Measurements from ENCODE around the gene AHDC1.

GRCh38 chr1:27649306-27649635 is 45.3 kb upstream of the AHDC1 start:
- TF ChIP-seq SNAI2 (CRISPR knock-in tag; IDR thresholded peaks at IDR 0.05) (no peak), ZNF565 (CRISPR knock-in tag; conservative IDR thresholded peaks at IDR 0.05; ENCODE audit: low read depth) (no peak), CSDC2 (CRISPR knock-in tag; IDR thresholded peaks at IDR 0.05) (no peak), ZFP30 (CRISPR knock-in tag; IDR thresholded peaks at IDR 0.05) (no peak), RARB (CRISPR knock-in tag; IDR thresholded peaks at IDR 0.05) (no peak), ZC3H10 (CRISPR knock-in tag; IDR thresholded peaks at IDR 0.05) (no peak), GLIS3 (CRISPR knock-in tag; IDR thresholded peaks at IDR 0.05) (no peak), ZNF8 (CRISPR knock-in tag; IDR thresholded peaks at IDR 0.05) (no peak), PPARA (CRISPR knock-in tag; IDR thresholded peaks at IDR 0.05; ENCODE audit: borderline replicate concordance) (no peak), ARNTL (CRISPR knock-in tag; IDR thresholded peaks at IDR 0.05; ENCODE audit: borderline replicate concordance, low read depth) (no peak), ISL1 (CRISPR knock-in tag; IDR thresholded peaks at IDR 0.05) (no peak), TCF4 (CRISPR knock-in tag; IDR thresholded peaks at IDR 0.05; ENCODE audit: borderline replicate concordance) (no peak)
- TF ChIP-seq, protein P1, sequence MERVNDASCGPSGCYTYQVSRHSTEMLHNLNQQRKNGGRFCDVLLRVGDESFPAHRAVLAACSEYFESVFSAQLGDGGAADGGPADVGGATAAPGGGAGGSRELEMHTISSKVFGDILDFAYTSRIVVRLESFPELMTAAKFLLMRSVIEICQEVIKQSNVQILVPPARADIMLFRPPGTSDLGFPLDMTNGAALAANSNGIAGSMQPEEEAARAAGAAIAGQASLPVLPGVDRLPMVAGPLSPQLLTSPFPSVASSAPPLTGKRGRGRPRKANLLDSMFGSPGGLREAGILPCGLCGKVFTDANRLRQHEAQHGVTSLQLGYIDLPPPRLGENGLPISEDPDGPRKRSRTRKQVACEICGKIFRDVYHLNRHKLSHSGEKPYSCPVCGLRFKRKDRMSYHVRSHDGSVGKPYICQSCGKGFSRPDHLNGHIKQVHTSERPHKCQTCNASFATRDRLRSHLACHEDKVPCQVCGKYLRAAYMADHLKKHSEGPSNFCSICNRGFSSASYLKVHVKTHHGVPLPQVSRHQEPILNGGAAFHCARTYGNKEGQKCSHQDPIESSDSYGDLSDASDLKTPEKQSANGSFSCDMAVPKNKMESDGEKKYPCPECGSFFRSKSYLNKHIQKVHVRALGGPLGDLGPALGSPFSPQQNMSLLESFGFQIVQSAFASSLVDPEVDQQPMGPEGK (CRISPR knock-in tag; IDR thresholded peaks at IDR 0.05; ENCODE audit: borderline replicate concordance): no peak

Measured in SK-N-SH treated with all-trans-retinoic acid at 6 μM for 48 hours (cell line).